Right atrium auricular region (tissue), 2 donors: Measurements from ENCODE around the gene CRY1. TPM values are rescaled to one million over a fixed set of nuclear protein-coding genes. Genes with fewer than 3 reads are reported as not detected.

Source experiments
- DNase-seq: peaks from one replicate; pipeline ENCODE4 v3.0.0-alpha.2; 2019; ENCODE audit warnings: low spot score
- H3K27ac ChIP-seq, 2 donors: fragments of 200-600 bp; sonication (generic); 1 replicate in 1 of 2; 2 replicates in 1 of 2; pipeline ENCODE4 v1.5.1; 2016 to 2019
- H3K27me3 ChIP-seq, 2 donors: fragments of 200-600 bp; sonication (generic); one replicate each; pipeline versions ENCODE4 v1.5.1 to v1.6.0; 2017 to 2019
- H3K36me3 ChIP-seq: fragments of 200-600 bp; sonication (generic); one replicate; pipeline ENCODE4 v1.5.1; 2016
- H3K4me1 ChIP-seq, 2 donors: fragments of 200-600 bp; sonication (generic); one replicate each; pipeline versions ENCODE4 v1.5.1 to v1.6.0; 2017 to 2019
- H3K4me3 ChIP-seq, 2 donors: fragments of 200-600 bp; sonication (generic); 1 replicate in 1 of 2; 2 replicates in 1 of 2; pipeline ENCODE4 v1.5.1; 2017 to 2019; ENCODE audit warnings: mild to moderate bottlenecking in 1 of 2, moderate library complexity in 1 of 2
- H3K9me3 ChIP-seq, 2 donors: fragments of 200-600 bp; sonication (generic); one replicate each; pipeline ENCODE4 v1.5.1; 2019
- CTCF ChIP-seq, 2 donors: fragments of 200-600 bp; sonication (generic); IDR thresholded peaks; one replicate each; pipeline ENCODE4 v1.5.1; 2019; ENCODE audit warnings: antibody characterized with exemption in 2 of 2
- total RNA-seq, 2 donors: library from RNA; depleted of rRNA; stranded (reverse); fragments of >200 nt; gene quantifications; one replicate each; pipeline ENCODE4 v1.1.0, GENCODE V29; 2016

CRY1 gene
- total RNA-seq, 2 donors from 2014 or later: 16.2 to 23.7 TPM

DNA sequence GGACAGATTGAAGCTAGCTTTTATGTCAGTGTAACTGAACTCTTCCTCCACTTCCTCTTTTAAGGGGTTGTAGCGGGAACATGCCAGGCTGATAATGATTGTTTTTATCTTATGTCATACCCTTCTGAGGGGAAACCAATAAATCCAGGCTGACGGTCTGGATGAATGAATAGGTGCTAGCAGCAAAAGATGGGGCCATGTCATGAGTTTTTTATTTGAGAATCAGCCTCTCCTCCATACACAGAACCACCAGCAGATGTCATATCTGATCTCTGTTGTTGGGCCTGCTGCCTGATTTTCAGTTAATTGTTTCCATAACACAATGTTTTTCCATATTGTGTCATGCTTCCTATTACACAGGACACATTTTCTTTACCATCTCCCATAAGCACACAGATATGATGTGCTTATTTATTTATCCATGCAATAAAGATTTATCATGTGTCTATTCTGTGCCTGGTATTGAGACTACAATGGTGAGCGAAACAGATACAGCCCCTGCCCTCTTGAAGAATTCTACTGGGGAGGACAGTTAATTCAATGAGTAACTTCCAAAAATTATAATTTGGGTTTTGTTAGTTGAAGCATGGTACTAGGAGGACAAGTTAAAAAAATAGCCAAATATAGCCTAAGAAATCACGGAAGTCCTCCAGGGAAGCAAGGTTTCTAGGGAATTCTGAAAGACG, 33.6 kb upstream of the CRY1 start:
- Histone ChIP-seq H3K4me3 (no peak overlapping the region), H3K27ac (no peak overlapping the region), H3K4me1 (no peaks in the 10 kb centered on the region), H3K27me3 (no peaks in the 10 kb centered on the region), H3K36me3 (no peaks in the 10 kb centered on the region), H3K9me3 (no peaks in the 10 kb centered on the region)
- no peak for DNase-seq
- no peak for TF ChIP-seq CTCF (IDR thresholded peaks at IDR 0.05)

GRCh38 chr12:107125833-107126232, 32.5 kb upstream of the CRY1 start:
- Histone ChIP-seq H3K4me1 (no peaks in the 10 kb centered on the region), H3K36me3 (no peaks in the 10 kb centered on the region), H3K27me3 (no peaks in the 10 kb centered on the region), H3K4me3 (no peak overlapping the region), H3K27ac (no peak overlapping the region), H3K9me3 (no peaks in the 10 kb centered on the region)
- no peak for DNase-seq
- no peak for TF ChIP-seq CTCF (IDR thresholded peaks at IDR 0.05)

DNA sequence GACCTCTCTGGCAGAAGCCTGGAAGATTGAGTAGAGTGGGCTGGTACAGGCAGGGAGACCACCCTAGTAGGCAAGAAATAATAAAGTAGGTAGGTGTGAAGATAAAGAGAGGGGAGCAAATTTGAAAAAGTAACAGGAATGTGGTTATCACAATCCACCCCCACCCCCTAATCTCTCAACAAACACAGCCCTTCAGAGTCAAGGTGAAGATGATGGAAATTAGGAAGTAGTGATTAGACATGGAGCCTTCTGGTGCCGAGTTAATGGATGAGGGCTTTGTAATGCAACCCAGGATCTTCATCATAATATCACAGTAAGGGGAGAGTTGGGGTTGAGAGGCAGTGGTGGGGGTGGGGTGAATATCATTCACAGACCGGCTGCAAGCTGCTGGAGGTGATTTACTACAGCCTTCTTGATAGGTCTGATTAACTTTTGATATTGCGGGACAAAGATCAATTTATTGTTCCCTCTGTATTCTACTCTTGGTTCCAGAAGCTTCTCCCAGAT, 29.2 kb upstream of the CRY1 start:
- Histone ChIP-seq H3K27me3 (no peaks in the 10 kb centered on the region), H3K36me3 (no peaks in the 10 kb centered on the region), H3K27ac (no peak overlapping the region), H3K4me3 (no peak overlapping the region), H3K4me1 (no peaks in the 10 kb centered on the region), H3K9me3 (no peaks in the 10 kb centered on the region)
- DNase-seq: no peak
- no peak for TF ChIP-seq CTCF (IDR thresholded peaks at IDR 0.05)

- no peak overlapping the region for H3K27ac ChIP-seq
- DNase-seq: no peak
- H3K27me3 ChIP-seq: no peaks in the 10 kb centered on the region
- no peaks in the 10 kb centered on the region for H3K36me3 ChIP-seq
- H3K4me3 ChIP-seq: no peak overlapping the region
- H3K4me1 ChIP-seq: no peaks in the 10 kb centered on the region
- H3K9me3 ChIP-seq: no peaks in the 10 kb centered on the region
- no peak for TF ChIP-seq CTCF (IDR thresholded peaks at IDR 0.05)
Measured at GRCh38 chr12:107119091-107119490, 25.7 kb upstream of the CRY1 start.

DNA sequence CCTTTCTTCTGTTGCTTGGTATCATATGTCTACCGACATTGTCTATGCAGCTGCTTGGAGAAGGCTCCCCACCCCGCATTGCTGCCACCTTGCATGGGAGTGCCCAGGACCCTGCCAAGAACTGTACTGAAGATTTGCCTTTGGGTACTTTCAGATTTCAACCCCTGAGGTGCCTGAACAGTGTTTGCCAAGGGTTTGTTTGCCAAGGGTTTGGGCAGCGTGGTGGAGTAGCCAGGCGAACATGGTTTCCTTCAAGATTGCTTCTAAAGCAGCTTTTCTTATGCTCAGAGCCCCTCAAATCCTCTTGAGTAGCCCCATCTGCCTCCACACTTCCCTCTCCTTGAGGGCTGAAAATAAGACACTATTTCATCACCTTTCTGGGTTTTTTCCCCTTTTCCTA, 25.3 kb upstream of the CRY1 start:
- H3K9me3 ChIP-seq: no peaks in the 10 kb centered on the region
- no peak for TF ChIP-seq CTCF (IDR thresholded peaks at IDR 0.05)
- no peak overlapping the region for H3K27ac ChIP-seq
- no peaks in the 10 kb centered on the region for H3K4me1 ChIP-seq
- no peak for DNase-seq
- no peaks in the 10 kb centered on the region for H3K27me3 ChIP-seq
- H3K36me3 ChIP-seq: no peaks in the 10 kb centered on the region
- no peak overlapping the region for H3K4me3 ChIP-seq

DNA sequence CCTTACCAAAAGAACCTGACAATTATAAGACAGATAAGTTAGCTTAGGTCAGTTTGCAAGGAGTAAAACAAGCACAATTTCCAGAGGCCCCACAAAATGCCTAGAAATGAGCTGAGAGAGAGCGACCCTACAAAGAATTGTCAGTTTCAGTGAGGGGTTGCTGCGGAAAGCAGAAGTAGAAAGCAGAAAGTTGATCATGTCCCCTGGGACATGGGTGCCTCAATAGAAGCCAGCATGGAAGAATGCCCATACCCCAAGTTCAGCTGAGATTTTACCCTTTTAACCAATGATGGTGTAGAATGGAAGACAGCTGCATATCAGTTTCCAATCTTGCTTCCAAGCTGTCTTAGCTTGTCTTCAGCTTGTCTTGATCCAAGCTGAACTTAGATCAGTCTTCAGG, 21.8 kb upstream of the CRY1 start:
- Histone ChIP-seq H3K36me3 (no peaks in the 10 kb centered on the region), H3K4me1 (no peaks in the 10 kb centered on the region), H3K4me3 (no peak overlapping the region), H3K27me3 (no peaks in the 10 kb centered on the region), H3K27ac (no peak overlapping the region), H3K9me3 (no peaks in the 10 kb centered on the region)
- no peak for TF ChIP-seq CTCF (IDR thresholded peaks at IDR 0.05)
- no peak for DNase-seq
